Progenitor cell of endocrine pancreas (in vitro differentiated cells): Measurements from ENCODE around the gene TEPSIN. TPM values are rescaled to one million over a fixed set of nuclear protein-coding genes. Genes with fewer than 3 reads are reported as not detected.

Experiments used
- DNase-seq: peaks from one replicate; pipeline ENCODE4 v3.0.0; 2021; ENCODE audit warnings: low spot score; ENCODE audit not compliant: unreplicated experiment
- H3K27ac Mint-ChIP-seq: 2 replicates; pipeline ENCODE4 v1.8.0; 2021; ENCODE audit warnings: mild to moderate bottlenecking, moderate library complexity, mixed read lengths
- H3K27me3 Mint-ChIP-seq: 2 replicates; pipeline ENCODE4 v1.8.0; 2021; ENCODE audit warnings: mixed read lengths
- H3K36me3 Mint-ChIP-seq: 2 replicates; pipeline ENCODE4 v1.8.0; 2022; ENCODE audit warnings: mixed read lengths; ENCODE audit not compliant: insufficient read depth
- H3K4me1 Mint-ChIP-seq: 2 replicates; pipeline ENCODE4 v1.8.0; 2021; ENCODE audit warnings: low read depth, mixed read lengths
- H3K4me3 Mint-ChIP-seq: 2 replicates; pipeline ENCODE4 v1.8.0; 2021; ENCODE audit warnings: low read depth, mild to moderate bottlenecking, moderate library complexity, mixed read lengths
- H3K9me3 Mint-ChIP-seq: 2 replicates; pipeline ENCODE4 v1.8.0; 2021; ENCODE audit warnings: low read depth, mixed read lengths
- total RNA-seq: library from RNA; stranded (reverse); gene quantifications from 2 replicates; pipeline ENCODE4 v1.2.1, GENCODE V29; 2021
- TF ChIP-seq, protein P1 (sequence below): fragments of 200-600 bp; sonication (generic); IDR thresholded peaks from one replicate; pipeline ENCODE4 v1.5.0; 2021; ENCODE audit warnings: antibody characterized with exemption, mild to moderate bottlenecking; ENCODE audit not compliant: unreplicated experiment

Gene TEPSIN
- total RNA-seq, 1 donor from 2014 or later, result 63.2 TPM

GRCh38 chr17:81251709-81252301, 12.9 kb upstream of the TEPSIN start:
- H3K36me3 Mint-ChIP-seq, result peaks cover 9% of the 10 kb centered on the region
- H3K4me1 Mint-ChIP-seq, result peaks cover 5% of the 10 kb centered on the region
- TF ChIP-seq, protein P1, sequence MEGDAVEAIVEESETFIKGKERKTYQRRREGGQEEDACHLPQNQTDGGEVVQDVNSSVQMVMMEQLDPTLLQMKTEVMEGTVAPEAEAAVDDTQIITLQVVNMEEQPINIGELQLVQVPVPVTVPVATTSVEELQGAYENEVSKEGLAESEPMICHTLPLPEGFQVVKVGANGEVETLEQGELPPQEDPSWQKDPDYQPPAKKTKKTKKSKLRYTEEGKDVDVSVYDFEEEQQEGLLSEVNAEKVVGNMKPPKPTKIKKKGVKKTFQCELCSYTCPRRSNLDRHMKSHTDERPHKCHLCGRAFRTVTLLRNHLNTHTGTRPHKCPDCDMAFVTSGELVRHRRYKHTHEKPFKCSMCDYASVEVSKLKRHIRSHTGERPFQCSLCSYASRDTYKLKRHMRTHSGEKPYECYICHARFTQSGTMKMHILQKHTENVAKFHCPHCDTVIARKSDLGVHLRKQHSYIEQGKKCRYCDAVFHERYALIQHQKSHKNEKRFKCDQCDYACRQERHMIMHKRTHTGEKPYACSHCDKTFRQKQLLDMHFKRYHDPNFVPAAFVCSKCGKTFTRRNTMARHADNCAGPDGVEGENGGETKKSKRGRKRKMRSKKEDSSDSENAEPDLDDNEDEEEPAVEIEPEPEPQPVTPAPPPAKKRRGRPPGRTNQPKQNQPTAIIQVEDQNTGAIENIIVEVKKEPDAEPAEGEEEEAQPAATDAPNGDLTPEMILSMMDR, result no peak
- H3K27ac Mint-ChIP-seq, result no peak overlapping the region
- DNase-seq, result no peak
- H3K9me3 Mint-ChIP-seq, result no peaks in the 10 kb centered on the region
- H3K27me3 Mint-ChIP-seq, result no peaks in the 10 kb centered on the region
- no peak overlapping the region for H3K4me3 Mint-ChIP-seq

- Mint-ChIP-seq H3K36me3 (peaks cover 9% of the 10 kb centered on the region), H3K27ac (no peak overlapping the region), H3K4me1 (peaks cover 5% of the 10 kb centered on the region), H3K4me3 (no peak overlapping the region), H3K27me3 (no peaks in the 10 kb centered on the region), H3K9me3 (no peaks in the 10 kb centered on the region)
- TF ChIP-seq, protein P1, result no peak
- no peak for DNase-seq
These were observed 12.3 kb upstream of the TEPSIN start for GRCh38 chr17:81251094-81251708.

- H3K9me3 Mint-ChIP-seq, result no peaks in the 10 kb centered on the region
- H3K36me3 Mint-ChIP-seq, result peaks cover 9% of the 10 kb centered on the region
- no peak overlapping the region for H3K27ac Mint-ChIP-seq
- DNase-seq, result no peak
- H3K27me3 Mint-ChIP-seq, result no peaks in the 10 kb centered on the region
- H3K4me3 Mint-ChIP-seq, result no peak overlapping the region
- H3K4me1 Mint-ChIP-seq, result peaks cover 5% of the 10 kb centered on the region
- TF ChIP-seq, protein P1, result no peak
These were observed 11.6 kb upstream of the TEPSIN start for GRCh38 chr17:81250286-81251093.

DNA sequence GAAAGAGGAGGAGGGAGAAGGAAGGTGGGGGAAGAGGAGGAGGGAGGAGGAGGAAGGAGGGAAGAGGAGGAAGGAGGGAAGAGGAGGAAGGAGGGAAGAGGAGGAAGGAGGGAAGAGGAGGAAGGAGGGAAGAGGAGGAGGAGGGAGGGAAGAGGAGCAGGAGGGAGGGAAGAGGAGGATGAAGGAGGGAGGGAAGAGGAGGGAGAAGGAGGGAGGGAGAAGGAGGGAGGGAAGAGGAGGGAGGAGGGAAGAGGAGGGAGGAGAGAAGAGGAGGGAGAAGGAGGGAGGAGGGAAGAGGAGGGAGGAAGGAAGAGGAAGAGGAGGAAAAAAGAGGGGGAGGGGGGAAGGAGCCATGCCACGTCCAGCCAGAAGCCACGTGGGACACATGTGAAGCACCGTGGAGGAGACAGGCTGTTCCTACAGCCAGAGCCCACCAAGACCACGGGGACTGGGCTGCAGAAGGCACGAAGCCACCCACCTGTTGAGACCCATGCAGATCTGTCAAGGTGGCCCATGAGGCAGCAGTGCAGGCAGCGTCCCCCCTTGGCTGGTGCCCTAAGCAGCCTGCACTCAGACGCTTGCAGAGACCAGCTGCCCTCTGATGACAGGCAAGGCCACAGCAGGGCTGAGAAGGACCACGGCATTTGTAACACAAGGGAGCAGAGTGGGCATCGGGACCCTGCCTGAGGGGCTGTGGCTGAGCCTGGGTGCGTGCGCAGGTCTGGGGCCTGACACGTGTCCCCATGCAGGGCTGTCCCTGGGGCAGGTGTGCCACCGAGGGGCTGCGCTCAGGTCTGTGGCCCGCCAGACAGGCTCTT, 10.6 kb upstream of the TEPSIN start:
- no peak overlapping the region for H3K4me3 Mint-ChIP-seq
- no peak overlapping the region for H3K27ac Mint-ChIP-seq
- no peak for DNase-seq
- no peaks in the 10 kb centered on the region for H3K27me3 Mint-ChIP-seq
- no peaks in the 10 kb centered on the region for H3K4me1 Mint-ChIP-seq
- H3K36me3 Mint-ChIP-seq, result peaks cover 9% of the 10 kb centered on the region
- TF ChIP-seq, protein P1, result no peak
- no peaks in the 10 kb centered on the region for H3K9me3 Mint-ChIP-seq

DNA sequence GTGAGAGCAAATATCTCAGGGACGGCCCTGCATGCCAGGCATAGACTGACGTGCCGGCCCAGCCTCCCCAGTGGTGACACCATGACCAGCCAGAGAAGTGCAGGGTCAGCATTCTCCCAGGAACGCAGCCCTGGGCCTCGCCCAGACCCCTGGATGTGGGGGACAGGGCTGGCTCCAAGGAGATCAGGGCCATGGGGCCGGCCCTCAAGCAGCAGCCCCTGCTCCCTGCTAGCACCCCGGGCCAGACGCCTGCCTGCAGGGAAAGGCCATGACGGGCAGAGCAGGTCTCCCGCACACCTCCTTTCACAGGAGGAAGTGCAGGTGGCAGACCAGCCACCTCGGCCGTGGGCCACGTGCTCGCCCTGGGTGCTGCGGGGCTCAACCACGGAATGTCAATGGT, 9.8 kb upstream of the TEPSIN start:
- TF ChIP-seq, protein P1, result no peak
- Mint-ChIP-seq H3K27me3 (no peaks in the 10 kb centered on the region), H3K9me3 (no peaks in the 10 kb centered on the region), H3K27ac (no peak overlapping the region), H3K4me1 (no peaks in the 10 kb centered on the region), H3K36me3 (peaks cover 9% of the 10 kb centered on the region), H3K4me3 (no peak overlapping the region)
- no peak for DNase-seq
